Upper lobe of left lung (tissue), 4 donors: Measurements from ENCODE around the gene OR2L3.

Experiments used
- CTCF ChIP-seq, 6 experiments: fragments of 450-650 bp in 4 of 6; fragments of 200-600 bp in 2 of 6; sonication (generic) in 2 of 6; IDR thresholded peaks; one replicate each; pipeline ENCODE4 v1.5.1; 2016 to 2019; ENCODE audit warnings: antibody characterized with exemption in 6 of 6
- EP300 ChIP-seq, 4 donors: sonication (generic); formaldehyde crosslinking; IDR thresholded peaks; one replicate each; pipeline ENCODE4 v1.5.1; 2017; ENCODE audit warnings: antibody characterized with exemption in 4 of 4, control low read depth in 2 of 4
- POLR2A ChIP-seq, 4 donors: fragments of 450-650 bp; IDR thresholded peaks; one replicate each; pipeline ENCODE4 v1.5.1; 2016 to 2017; ENCODE audit warnings: antibody characterized with exemption in 4 of 4, mild to moderate bottlenecking in 2 of 4

DNA sequence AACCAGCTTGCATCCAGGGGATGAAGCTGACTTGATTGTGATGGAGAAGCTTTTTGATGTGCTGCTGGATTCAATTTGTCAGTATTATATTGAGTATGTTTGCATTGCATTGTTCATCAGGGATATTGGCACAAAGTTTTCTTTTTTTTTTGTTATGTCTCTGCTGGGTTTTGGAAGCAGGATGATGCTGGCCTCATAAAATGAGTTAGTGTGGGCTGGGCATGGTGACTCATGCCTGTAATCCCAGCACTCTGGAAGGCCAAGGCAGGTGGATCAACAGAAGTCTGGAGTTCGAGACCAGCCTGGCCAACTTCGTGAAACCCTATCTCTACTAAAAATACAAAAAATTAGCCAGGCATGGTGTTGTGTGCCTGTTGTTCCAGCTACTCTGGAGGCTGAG is 8.6 kb downstream of the OR2L3 start:
- TF ChIP-seq POLR2A (IDR thresholded peaks at IDR 0.05): no peak
- no peak for TF ChIP-seq CTCF (IDR thresholded peaks at IDR 0.05)
- no peak for TF ChIP-seq EP300 (IDR thresholded peaks at IDR 0.05)
